AG04450 (cell line): ENCODE data around the gene TPI1. TPM values are rescaled to one million over a fixed set of nuclear protein-coding genes. Genes with fewer than 3 reads are reported as not detected.
A peak's percentile ranks its signal among the peaks of the same experiment; 100 is the strongest.

Experiments used
- CTCF ChIA-PET: fragments of 300-600, 350-600 bp; formaldehyde crosslinking; extraction: SDS; loops from one replicate; lab custom pipeline; 2022; ENCODE audit warnings: antibody characterized with exemption, inconsistent platforms; lab: Charles Lee
- POLR2A ChIA-PET: fragments of 350-600 bp; formaldehyde crosslinking; extraction: SDS; loops from one replicate; lab custom pipeline; 2021; ENCODE audit warnings: antibody characterized with exemption, inconsistent platforms; lab: Yijun Ruan, JAX
- DNase-seq: peaks from one replicate; pipeline ENCODE4 v3.0.0-alpha.2; 2011; ENCODE audit warnings: low read depth, low spot score
- H3K27ac ChIP-seq: one replicate; pipeline ENCODE4 v1.5.1; 2012; ENCODE audit warnings: low read depth, low read length, control low read depth
- H3K27me3 ChIP-seq: one replicate; pipeline ENCODE4 v1.6.0; 2012; ENCODE audit warnings: low read length; ENCODE audit not compliant: control insufficient read depth, insufficient read depth
- H3K4me3 ChIP-seq: 2 replicates; pipeline ENCODE4 v1.5.1; 2011; ENCODE audit warnings: mild to moderate bottlenecking, low read depth, low read length, control low read depth
- H3K9me3 ChIP-seq: 2 replicates; pipeline ENCODE4 v1.5.1; 2012; ENCODE audit warnings: low read length; ENCODE audit not compliant: control insufficient read depth, insufficient read depth
- CTCF ChIP-seq: IDR thresholded peaks from 2 replicates; pipeline ENCODE4 v1.5.1; 2011; ENCODE audit warnings: low read depth, low read length, control low read depth, inconsistent platforms
- polyA plus RNA-seq: library from polyadenylated mRNA; depleted of rRNA; stranded (reverse); fragments of >200 nt; gene quantifications from 2 replicates; pipeline ENCODE4 v1.2.3, GENCODE V29; 2011

TPI1 gene
- polyA plus RNA-seq, 1 experiment = 1,246 TPM

DNA sequence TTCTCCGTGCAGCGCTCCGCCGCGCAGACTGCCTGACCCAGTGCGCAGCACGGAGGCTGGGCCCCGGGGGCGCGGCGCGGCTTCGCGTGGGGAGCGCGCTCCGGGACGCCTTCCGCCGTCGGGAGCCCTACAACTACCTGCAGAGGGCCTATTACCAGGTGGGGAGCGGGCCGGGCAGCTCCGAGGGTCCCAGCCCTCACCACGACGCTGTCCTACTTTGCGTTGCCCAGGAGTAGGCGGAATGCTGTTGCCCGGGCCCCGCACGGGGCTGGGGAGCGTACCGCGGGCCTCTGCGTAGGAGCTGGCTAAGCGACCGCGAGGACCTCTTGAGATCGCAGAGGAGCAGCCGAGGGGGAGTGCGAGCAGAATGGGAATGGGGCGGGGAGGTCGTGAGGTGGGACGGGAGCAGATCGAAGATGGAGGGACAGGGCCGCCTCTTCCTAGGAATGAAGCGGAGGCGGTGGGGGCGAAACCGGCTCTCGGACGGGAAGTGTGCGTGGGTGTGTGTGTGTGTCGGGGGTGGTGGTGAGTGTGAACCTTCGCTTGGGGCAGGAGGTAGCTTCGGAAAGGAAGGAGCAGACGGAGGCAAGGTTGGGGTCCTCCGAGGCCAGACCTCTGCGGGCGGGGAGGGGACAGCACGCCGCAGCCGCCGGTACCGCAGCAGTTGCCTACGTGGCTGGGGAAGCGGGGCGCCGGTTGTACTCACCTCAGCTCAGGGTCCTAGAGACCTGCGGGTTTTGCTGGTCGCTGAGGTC, 38.4 kb upstream of the TPI1 start:
- no peak for DNase-seq
- Histone ChIP-seq H3K27ac (peak overlapping the region; percentile 82), H3K27me3 (no peaks in the 10 kb centered on the region), H3K4me3 (peak overlapping the region; percentile 91), H3K9me3 (no peaks in the 10 kb centered on the region; the same call in 1 of the 2 replicates)
- POLR2A ChIA-PET = interaction anchor here (0.8 to 3.6 kb wide), 11 partner anchors 12 to 295 kb away, joined by 3 to 26 read pairs (median 4); partner anchors contain the start of genes CDCA3, COPS7A, GAPDH and GNB3
- CTCF ChIA-PET = interaction anchor here (0.6 to 11.8 kb wide), 4 partner anchors 16 to 139 kb away, joined by 3 to 165 read pairs (median 4); partner anchors contain the start of gene MLF2
- no peak for TF ChIP-seq CTCF

GRCh38 chr12:6829536-6830220, 37.7 kb upstream of the TPI1 start:
- no peaks in the 10 kb centered on the region; the same call in 1 of the 2 replicates for H3K9me3 ChIP-seq
- CTCF ChIA-PET = interaction anchor here (0.9 to 11.8 kb wide), 2 partner anchors 40 to 76 kb away, joined by 4 to 165 read pairs; partner anchors contain the start of gene MLF2
- H3K27me3 ChIP-seq = no peaks in the 10 kb centered on the region
- TF ChIP-seq CTCF = peak; percentile 34; the same call in 1 of the 2 replicates
- H3K27ac ChIP-seq = peak overlapping the region; percentile 82
- peak overlapping the region; percentile 91 for H3K4me3 ChIP-seq
- POLR2A ChIA-PET = interaction anchor here (0.8 to 3.6 kb wide), 9 partner anchors 11 to 295 kb away, joined by 3 to 26 read pairs (median 5); partner anchors contain the start of genes CDCA3, COPS7A, GAPDH and GNB3
- no peak for DNase-seq

- no peak for DNase-seq
- no peaks in the 10 kb centered on the region; the same call in 1 of the 2 replicates for H3K9me3 ChIP-seq
- no peak for TF ChIP-seq CTCF
- no peak overlapping the region for H3K27ac ChIP-seq
- H3K4me3 ChIP-seq = peak overlapping the region; percentile 91
- H3K27me3 ChIP-seq = no peaks in the 10 kb centered on the region
- CTCF ChIA-PET = interaction anchor here (0.9 to 11.8 kb wide), 2 partner anchors 39 to 77 kb away, joined by 4 to 165 read pairs; partner anchors contain the start of gene MLF2
- POLR2A ChIA-PET = interaction anchor here (0.8 to 3.6 kb wide), 3 partner anchors 11 to 77 kb away, joined by 3 to 14 read pairs (median 7); partner anchors contain the start of genes CDCA3, GNB3 and USP5
Measured at GRCh38 chr12:6830286-6830890, 36.9 kb upstream of the TPI1 start.

DNA sequence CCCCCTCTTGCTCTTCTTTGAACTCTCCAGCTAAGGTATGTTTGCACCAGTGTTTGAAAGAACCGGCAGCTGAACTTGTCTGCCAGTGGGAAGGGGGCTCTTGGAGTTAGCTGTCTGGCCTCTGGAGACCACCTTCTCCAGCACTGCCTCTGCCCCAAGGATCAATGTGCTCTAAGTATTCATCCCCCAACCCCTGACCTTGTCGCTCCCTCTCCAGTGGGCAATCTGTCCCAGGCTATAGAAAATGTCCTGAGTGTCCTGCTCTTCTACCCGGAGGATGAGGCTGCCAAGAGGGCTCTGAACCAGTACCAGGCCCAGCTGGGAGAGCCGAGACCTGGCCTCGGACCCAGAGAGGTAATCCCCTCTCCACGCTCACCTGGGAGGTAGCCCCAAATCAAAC, 36.3 kb upstream of the TPI1 start:
- no peaks in the 10 kb centered on the region; the same call in 1 of the 2 replicates for H3K9me3 ChIP-seq
- no peaks in the 10 kb centered on the region for H3K27me3 ChIP-seq
- ChIA-PET CTCF (interaction anchor here (11.8 kb wide), 1 partner anchor 78 kb away, joined by 165 read pairs; the partner anchor contains the start of gene MLF2), POLR2A (interaction anchor here (0.8 to 3.6 kb wide), 4 partner anchors 10 to 77 kb away, joined by 3 to 14 read pairs (median 5); partner anchors contain the start of genes CDCA3, GNB3 and USP5)
- H3K27ac ChIP-seq = no peak overlapping the region
- no peak overlapping the region for H3K4me3 ChIP-seq
- DNase-seq = no peak
- TF ChIP-seq CTCF = no peak
